ENCODE data around the gene STX4.

- TF ChIP-seq CTCF (IDR thresholded peaks at IDR 0.05), result no peak
- no peak for TF ChIP-seq REST (IDR thresholded peaks at IDR 0.05; ENCODE audit: insufficient read depth in 1 of 2, low read depth in 2 of 2, low read length in 1 of 2)
- no peak for TF ChIP-seq POLR2AphosphoS5 (IDR thresholded peaks at IDR 0.05; ENCODE audit: low read depth, low read length)
- TF ChIP-seq SIN3A (IDR thresholded peaks at IDR 0.05; ENCODE audit: borderline replicate concordance, insufficient read depth, low read depth, low read length), result no peak
Observed at GRCh38 chr16:31029272-31029671, 4.1 kb upstream of the STX4 start.

Data from Panc1 (cell line).